ENCODE results near the gene MRPL43.
A peak's percentile ranks its signal among the peaks of the same experiment; 100 is the strongest.
"Not testable (repeated sequence)": the region's sequence is repeated elsewhere in the genome, so short reads cannot be mapped to it uniquely, and the experiment has no call there.

The MRPL43 gene

GRCh38 chr10:100986952-100987684 is at the start of gene MRPL43, which contains the start of gene TWNK:
Gene MRPL43 (minus strand): TSS chr10:100987497. CDS start chr10:100987443, 54 bp downstream.
Gene TWNK (plus strand): TSS chr10:100987543. CDS start chr10:100988211, 668 bp downstream.
- DNase-seq (ENCODE audit: low read depth) = peak; percentile 61
- peak within 1 kb of the TSS; percentile 98 for H3K4me3 ChIP-seq (ENCODE audit: low read length)
- TF ChIP-seq CTCF (conservative IDR thresholded peaks at IDR 0.05; ENCODE audit: low read length) = no peak

GRCh38 chr10:101036726-101037125 is 49.4 kb upstream of the MRPL43 start:
- no peak for TF ChIP-seq CTCF (conservative IDR thresholded peaks at IDR 0.05; ENCODE audit: low read length)
- no peak overlapping the region for H3K4me3 ChIP-seq (ENCODE audit: low read length)
- DNase-seq (ENCODE audit: low read depth) = no peak

- no peak overlapping the region for H3K4me3 ChIP-seq (ENCODE audit: low read length)
- DNase-seq (ENCODE audit: low read depth) = no peak
- TF ChIP-seq CTCF (conservative IDR thresholded peaks at IDR 0.05; ENCODE audit: low read length) = no peak
Observed at GRCh38 chr10:101035916-101036702, 48.8 kb upstream of the MRPL43 start.

GRCh38 chr10:101035314-101035713 is 48.0 kb upstream of the MRPL43 start:
- no peak for TF ChIP-seq CTCF (conservative IDR thresholded peaks at IDR 0.05; ENCODE audit: low read length)
- H3K4me3 ChIP-seq (ENCODE audit: low read length) = no peak overlapping the region
- DNase-seq (ENCODE audit: low read depth) = no peak

- not testable (repeated sequence) for H3K4me3 ChIP-seq (ENCODE audit: low read length); DNase-seq (ENCODE audit: low read depth)
Observed at GRCh38 chr10:101034404-101034803, 47.1 kb upstream of the MRPL43 start.

- no peak for TF ChIP-seq CTCF (conservative IDR thresholded peaks at IDR 0.05; ENCODE audit: low read length)
- no peak for DNase-seq (ENCODE audit: low read depth)
- H3K4me3 ChIP-seq (ENCODE audit: low read length) = peak overlapping the region; percentile 98
Observed at GRCh38 chr10:101033276-101033675, 46.0 kb upstream of the MRPL43 start.

GRCh38 chr10:101032637-101033224 is 45.4 kb upstream of the MRPL43 start:
- peak overlapping the region; percentile 98 for H3K4me3 ChIP-seq (ENCODE audit: low read length)
- peak; percentile 88 for DNase-seq (ENCODE audit: low read depth)
- TF ChIP-seq CTCF (conservative IDR thresholded peaks at IDR 0.05; ENCODE audit: low read length) = no peak

All from AG10803 (cell line).